ENCODE measurements around the gene FMN1. TPM values are rescaled to one million over a fixed set of nuclear protein-coding genes. Genes with fewer than 3 reads are reported as not detected.

Gene FMN1
- total RNA-seq, 4 donors from 2014 or later = 5.1 to 13.3 (median 9.0) TPM

DNA sequence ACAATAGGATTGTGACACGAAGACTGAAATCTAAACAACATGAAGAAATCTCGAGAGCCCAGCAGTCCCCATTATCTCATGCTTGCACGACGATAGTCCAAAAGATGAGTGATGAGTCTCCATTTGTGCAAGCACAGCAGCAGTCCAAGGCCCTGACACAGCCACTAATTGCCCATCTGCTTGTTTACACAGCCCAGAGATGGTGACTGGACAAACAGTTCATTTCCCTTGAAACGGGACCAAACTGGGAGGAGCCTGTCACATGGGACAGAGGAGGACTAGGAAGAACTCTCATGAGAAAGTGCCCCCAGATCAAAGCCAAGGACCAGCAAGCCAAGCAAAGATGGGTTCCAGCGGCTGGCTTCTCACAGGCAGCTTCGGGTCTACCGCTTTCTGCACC lies 355.7 kb downstream of the FMN1 start:
- no peaks in the 10 kb centered on the region for H3K27me3 ChIP-seq
- H3K4me1 ChIP-seq = peaks cover 0 to 11% (median 3%) of the 10 kb centered on the region in 3 donors
- no peak overlapping the region for H3K4me3 ChIP-seq
- TF ChIP-seq, protein P1, sequence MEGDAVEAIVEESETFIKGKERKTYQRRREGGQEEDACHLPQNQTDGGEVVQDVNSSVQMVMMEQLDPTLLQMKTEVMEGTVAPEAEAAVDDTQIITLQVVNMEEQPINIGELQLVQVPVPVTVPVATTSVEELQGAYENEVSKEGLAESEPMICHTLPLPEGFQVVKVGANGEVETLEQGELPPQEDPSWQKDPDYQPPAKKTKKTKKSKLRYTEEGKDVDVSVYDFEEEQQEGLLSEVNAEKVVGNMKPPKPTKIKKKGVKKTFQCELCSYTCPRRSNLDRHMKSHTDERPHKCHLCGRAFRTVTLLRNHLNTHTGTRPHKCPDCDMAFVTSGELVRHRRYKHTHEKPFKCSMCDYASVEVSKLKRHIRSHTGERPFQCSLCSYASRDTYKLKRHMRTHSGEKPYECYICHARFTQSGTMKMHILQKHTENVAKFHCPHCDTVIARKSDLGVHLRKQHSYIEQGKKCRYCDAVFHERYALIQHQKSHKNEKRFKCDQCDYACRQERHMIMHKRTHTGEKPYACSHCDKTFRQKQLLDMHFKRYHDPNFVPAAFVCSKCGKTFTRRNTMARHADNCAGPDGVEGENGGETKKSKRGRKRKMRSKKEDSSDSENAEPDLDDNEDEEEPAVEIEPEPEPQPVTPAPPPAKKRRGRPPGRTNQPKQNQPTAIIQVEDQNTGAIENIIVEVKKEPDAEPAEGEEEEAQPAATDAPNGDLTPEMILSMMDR (IDR thresholded peaks at IDR 0.05) = no peak
- TF ChIP-seq POLR2A (IDR thresholded peaks at IDR 0.05) (no peak), POLR2AphosphoS5 (IDR thresholded peaks at IDR 0.05) (no peak), EP300 (IDR thresholded peaks at IDR 0.05) (no peak)
- H3K27ac ChIP-seq = no peak overlapping the region
- no peaks in the 10 kb centered on the region for H3K36me3 ChIP-seq
- peak; percentile 54 for ATAC-seq
- 40 to 59% methylated on average over 1 to 7 of the region's 8 CpGs for WGBS, 2 donors (ENCODE audit: low coverage in 1 of 2)
- H3K9me3 ChIP-seq = no peaks in the 10 kb centered on the region

DNA sequence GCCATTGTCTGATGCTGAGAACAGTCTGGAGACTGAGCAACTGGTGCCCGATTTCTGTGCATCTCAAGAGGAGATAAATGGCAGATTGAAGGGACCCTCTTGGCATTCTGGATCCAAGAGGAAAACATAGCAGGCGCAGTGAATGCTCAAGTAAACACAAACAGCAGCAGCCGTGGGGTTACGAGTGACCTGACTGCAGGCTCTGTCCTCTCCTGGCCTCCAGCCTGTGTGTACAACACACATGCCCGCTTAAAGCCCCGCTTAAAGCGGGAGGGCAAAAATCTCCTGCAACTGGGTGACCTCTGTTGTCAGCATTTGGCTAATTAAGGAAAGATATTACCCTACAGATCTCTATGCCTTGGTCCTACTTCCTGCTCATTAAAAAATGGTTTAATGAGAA lies 356.2 kb downstream of the FMN1 start:
- TF ChIP-seq, protein P1 (IDR thresholded peaks at IDR 0.05) = no peak
- no peaks in the 10 kb centered on the region for H3K27me3 ChIP-seq
- no peak overlapping the region for H3K4me3 ChIP-seq
- no peak for ATAC-seq
- no peak overlapping the region for H3K27ac ChIP-seq
- H3K4me1 ChIP-seq = peaks cover 0 to 11% (median 3%) of the 10 kb centered on the region in 3 donors
- no peaks in the 10 kb centered on the region for H3K36me3 ChIP-seq
- 74 to 76% methylated on average over 2 to 7 of the region's 7 CpGs for WGBS, 2 donors (ENCODE audit: low coverage in 1 of 2)
- no peaks in the 10 kb centered on the region for H3K9me3 ChIP-seq

DNA sequence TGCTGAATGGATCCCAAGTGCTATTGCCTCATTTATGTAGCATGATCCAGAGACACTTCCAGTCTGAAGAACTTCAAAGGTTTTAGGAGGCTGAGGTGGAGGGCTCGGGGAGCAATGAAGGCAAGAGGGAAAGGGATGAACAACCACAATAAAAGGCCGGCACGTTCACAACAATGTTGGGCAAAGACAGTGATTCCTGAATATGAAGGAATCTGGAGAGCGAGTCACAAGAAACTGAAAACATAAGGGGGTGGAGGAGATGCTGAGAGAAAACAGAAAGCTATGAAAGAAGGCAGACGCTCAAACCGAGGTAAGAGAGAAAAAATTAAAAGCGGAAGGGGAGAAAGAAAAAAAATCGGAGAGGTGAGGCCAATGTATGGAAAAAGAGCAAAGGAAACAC lies 356.6 kb downstream of the FMN1 start:
- TF ChIP-seq POLR2AphosphoS5 (IDR thresholded peaks at IDR 0.05) (no peak), POLR2A (IDR thresholded peaks at IDR 0.05) (no peak), EP300 (IDR thresholded peaks at IDR 0.05) (no peak)
- TF ChIP-seq, protein P1 (IDR thresholded peaks at IDR 0.05) = no peak
- Histone ChIP-seq H3K36me3 (no peaks in the 10 kb centered on the region), H3K4me1 (peaks cover 0 to 11% (median 3%) of the 10 kb centered on the region in 3 donors), H3K9me3 (no peaks in the 10 kb centered on the region), H3K27me3 (no peaks in the 10 kb centered on the region), H3K4me3 (no peak overlapping the region), H3K27ac (no peak overlapping the region)
- ATAC-seq = no peak
- 71 to 91% methylated on average over 4 to 8 of the region's 8 CpGs for WGBS, 2 donors (ENCODE audit: low coverage in 1 of 2)

DNA sequence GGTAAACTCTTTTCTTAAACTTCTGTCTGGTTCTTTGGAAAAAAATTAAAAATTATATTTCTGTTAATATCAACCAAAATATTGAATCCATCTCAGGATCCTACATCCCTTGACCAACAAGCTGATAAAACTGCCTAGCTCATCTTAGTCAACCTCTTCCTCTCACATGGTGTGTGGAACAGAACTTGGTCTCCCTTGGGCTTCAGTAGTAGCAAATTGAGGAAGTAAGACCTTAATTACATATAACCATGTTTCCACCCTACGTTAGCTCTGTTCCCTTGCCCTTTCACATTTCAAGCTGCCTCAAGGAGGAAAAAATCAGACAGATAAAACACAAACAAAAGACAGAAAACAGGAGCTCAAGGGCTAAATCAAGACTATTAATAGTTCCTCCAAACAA lies 360.4 kb downstream of the FMN1 start:
- WGBS, 2 donors (ENCODE audit: low coverage in 1 of 2) = 23 to 43% methylated on average over 1 of the region's 1 CpG
- TF ChIP-seq POLR2AphosphoS5 (IDR thresholded peaks at IDR 0.05) (no peak), EP300 (IDR thresholded peaks at IDR 0.05) (no peak), POLR2A (IDR thresholded peaks at IDR 0.05) (no peak)

DNA sequence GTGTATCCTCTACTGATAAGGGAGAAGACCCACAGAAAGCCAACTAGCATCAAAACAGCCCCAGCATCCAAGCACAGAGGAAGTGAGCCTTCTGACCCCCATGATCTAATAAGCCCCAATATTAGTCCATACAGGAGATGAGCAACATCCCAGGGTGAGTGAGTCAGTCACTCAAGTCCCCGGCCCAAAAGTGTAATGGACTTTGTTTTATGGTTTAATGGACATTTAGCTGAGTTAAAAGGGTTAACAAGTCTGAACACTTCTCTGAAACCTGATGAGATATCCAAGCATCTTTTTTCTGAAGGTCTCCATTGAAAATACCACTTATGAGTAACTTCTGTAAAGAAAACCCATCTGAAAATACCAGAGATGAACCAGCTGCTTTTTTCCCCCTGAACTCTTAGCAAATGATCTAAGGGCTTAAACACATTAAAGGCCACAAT lies 361.1 kb downstream of the FMN1 start:
- WGBS, 2 donors (ENCODE audit: low coverage in 1 of 2) = 67 to 86% methylated on average over 1 of the region's 1 CpG
- Histone ChIP-seq H3K4me3 (no peak overlapping the region), H3K27me3 (no peaks in the 10 kb centered on the region), H3K36me3 (no peaks in the 10 kb centered on the region), H3K27ac (no peak overlapping the region), H3K4me1 (no peaks in the 10 kb centered on the region), H3K9me3 (no peaks in the 10 kb centered on the region)
- TF ChIP-seq POLR2AphosphoS5 (IDR thresholded peaks at IDR 0.05) = no peak
- ATAC-seq = no peak

More for the DNA sequence above, 360.4 kb downstream of the FMN1 start:
- Histone ChIP-seq H3K4me3 (no peak overlapping the region), H3K27ac (no peak overlapping the region), H3K4me1 (no peaks in the 10 kb centered on the region), H3K9me3 (no peaks in the 10 kb centered on the region), H3K36me3 (no peaks in the 10 kb centered on the region), H3K27me3 (no peaks in the 10 kb centered on the region)
- no peak for ATAC-seq

DNA sequence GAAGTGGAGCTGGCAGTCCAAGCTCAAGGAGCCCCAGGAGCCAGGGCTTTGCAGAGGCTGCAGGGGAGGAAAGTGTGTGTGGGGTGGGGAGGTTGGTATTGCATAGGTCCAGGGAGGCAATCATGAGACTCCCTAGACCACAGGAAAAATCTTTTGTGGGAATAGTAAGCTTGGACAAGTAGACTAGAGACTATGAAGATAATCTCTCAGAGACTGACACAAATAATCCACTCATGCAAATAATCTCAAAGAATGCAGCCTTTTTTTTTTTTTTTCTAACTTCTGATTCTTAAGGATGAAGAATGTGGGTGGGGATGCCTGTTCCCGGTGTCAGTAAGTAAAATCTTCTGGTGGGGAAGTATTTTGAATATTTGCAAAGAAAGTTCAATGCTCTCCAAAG lies 363.0 kb downstream of the FMN1 start:
- Histone ChIP-seq H3K27me3 (no peaks in the 10 kb centered on the region), H3K36me3 (no peaks in the 10 kb centered on the region), H3K4me3 (no peak overlapping the region), H3K9me3 (no peaks in the 10 kb centered on the region), H3K4me1 (no peaks in the 10 kb centered on the region), H3K27ac (no peak overlapping the region)
- WGBS, 2 donors (ENCODE audit: low coverage in 1 of 2) = 11 to 50% methylated on average over 1 of the region's 1 CpG
- no peak for ATAC-seq
- TF ChIP-seq, protein P1 (IDR thresholded peaks at IDR 0.05) = no peak
- TF ChIP-seq POLR2AphosphoS5 (IDR thresholded peaks at IDR 0.05) (no peak), POLR2A (IDR thresholded peaks at IDR 0.05) (no peak), EP300 (IDR thresholded peaks at IDR 0.05) (no peak)
